DND-41 (cell line): ENCODE measurements around the gene HES3.

Experiments
- ATAC-seq: fragments of 200-7000 bp; cut with Tn5 transposase; 3 replicates; pipeline ENCODE4 v1.9.1; 2021; ENCODE audit warnings: low read depth; ENCODE audit not compliant: insufficient read depth
- DNase-seq: peaks from one replicate; pipeline ENCODE4 v3.0.0-alpha.2; 2020
- H2AFZ ChIP-seq: 2 replicates; pipeline ENCODE4 v1.6.0; 2012; ENCODE audit warnings: low read depth, low read length
- H3K27ac ChIP-seq: 2 replicates; pipeline ENCODE4 v1.5.1; 2012; ENCODE audit warnings: low read length, inconsistent platforms
- H3K27me3 ChIP-seq: fragments of 200-600 bp; sonication (generic); 2 replicates; pipeline ENCODE4 v1.6.0; 2012; ENCODE audit warnings: low read length, mild to moderate bottlenecking, inconsistent platforms; ENCODE audit not compliant: insufficient read depth, poor library complexity
- H3K36me3 ChIP-seq: 2 replicates; pipeline ENCODE4 v1.5.1; 2012; ENCODE audit warnings: low read length, inconsistent platforms; ENCODE audit not compliant: insufficient read depth
- H3K4me1 ChIP-seq: 2 replicates; pipeline ENCODE4 v1.5.1; 2012; ENCODE audit warnings: mild to moderate bottlenecking, low read length; ENCODE audit not compliant: insufficient read depth
- H3K4me2 ChIP-seq: 2 replicates; pipeline ENCODE4 v1.6.0; 2012; ENCODE audit warnings: mild to moderate bottlenecking, moderate library complexity, low read length, inconsistent platforms; ENCODE audit not compliant: insufficient read depth
- H3K4me3 ChIP-seq, 2 experiments: fragments of 200-600 bp in 1 of 2; shearing (Covaris generic) in 1 of 2; 2 replicates each; pipeline ENCODE4 v1.5.1; 2012 to 2016; ENCODE audit warnings: inconsistent platforms in 2 of 2, low read length in 2 of 2, mild to moderate bottlenecking in 2 of 2, low read depth in 1 of 2, moderate library complexity in 1 of 2
- H3K79me2 ChIP-seq: 2 replicates; pipeline ENCODE4 v1.6.0; 2012; ENCODE audit warnings: low read length, inconsistent platforms; ENCODE audit not compliant: insufficient read depth
- H3K9ac ChIP-seq: 2 replicates; pipeline ENCODE4 v1.6.0; 2012; ENCODE audit warnings: low read depth, mild to moderate bottlenecking, inconsistent platforms, low read length, moderate library complexity
- H3K9me3 ChIP-seq: 2 replicates; pipeline ENCODE4 v1.5.1; 2012; ENCODE audit warnings: low read length, moderate library complexity, mild to moderate bottlenecking, inconsistent platforms; ENCODE audit not compliant: insufficient read depth, severe bottlenecking
- H4K20me1 ChIP-seq: 2 replicates; pipeline ENCODE4 v1.6.0; 2012; ENCODE audit warnings: low read length; ENCODE audit not compliant: insufficient read depth
- EZH2 ChIP-seq: IDR thresholded peaks from 3 replicates; pipeline ENCODE4 v1.6.1; 2012; ENCODE audit warnings: borderline replicate concordance, low read depth, mild to moderate bottlenecking, moderate library complexity, low read length, inconsistent platforms; ENCODE audit not compliant: severe bottlenecking
- TF ChIP-seq, protein P1 (sequence below): IDR thresholded peaks from 2 replicates; pipeline ENCODE4 v1.5.1; 2012; ENCODE audit warnings: borderline replicate concordance, low read length, moderate library complexity, mild to moderate bottlenecking; ENCODE audit not compliant: poor library complexity, severe bottlenecking; ENCODE audit errors: extremely low read depth

HES3 gene

GRCh38 chr1:6260433-6260934 lies 16.5 kb downstream of the HES3 start:
- DNase-seq (peak; percentile 26), ATAC-seq (peak; percentile 47)
- no peaks in the 10 kb centered on the region for H3K27me3 ChIP-seq
- H3K4me2 ChIP-seq = peak overlapping the region; percentile 77
- H3K79me2 ChIP-seq = no peaks in the 10 kb centered on the region
- peaks cover 23% of the 10 kb centered on the region for H3K36me3 ChIP-seq
- H4K20me1 ChIP-seq = peaks cover 48% of the 10 kb centered on the region
- no peak for TF ChIP-seq EZH2
- TF ChIP-seq, protein P1, sequence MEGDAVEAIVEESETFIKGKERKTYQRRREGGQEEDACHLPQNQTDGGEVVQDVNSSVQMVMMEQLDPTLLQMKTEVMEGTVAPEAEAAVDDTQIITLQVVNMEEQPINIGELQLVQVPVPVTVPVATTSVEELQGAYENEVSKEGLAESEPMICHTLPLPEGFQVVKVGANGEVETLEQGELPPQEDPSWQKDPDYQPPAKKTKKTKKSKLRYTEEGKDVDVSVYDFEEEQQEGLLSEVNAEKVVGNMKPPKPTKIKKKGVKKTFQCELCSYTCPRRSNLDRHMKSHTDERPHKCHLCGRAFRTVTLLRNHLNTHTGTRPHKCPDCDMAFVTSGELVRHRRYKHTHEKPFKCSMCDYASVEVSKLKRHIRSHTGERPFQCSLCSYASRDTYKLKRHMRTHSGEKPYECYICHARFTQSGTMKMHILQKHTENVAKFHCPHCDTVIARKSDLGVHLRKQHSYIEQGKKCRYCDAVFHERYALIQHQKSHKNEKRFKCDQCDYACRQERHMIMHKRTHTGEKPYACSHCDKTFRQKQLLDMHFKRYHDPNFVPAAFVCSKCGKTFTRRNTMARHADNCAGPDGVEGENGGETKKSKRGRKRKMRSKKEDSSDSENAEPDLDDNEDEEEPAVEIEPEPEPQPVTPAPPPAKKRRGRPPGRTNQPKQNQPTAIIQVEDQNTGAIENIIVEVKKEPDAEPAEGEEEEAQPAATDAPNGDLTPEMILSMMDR = no peak
- H2AFZ ChIP-seq = no peak overlapping the region; the same call in 1 of the 2 replicates
- H3K9me3 ChIP-seq = no peaks in the 10 kb centered on the region
- H3K4me3 ChIP-seq = peak overlapping the region in 1 of 2 experiments; percentile 55; a peak in 3 of 4 replicates
- peak overlapping the region; percentile 41; the same call in 1 of the 2 replicates for H3K9ac ChIP-seq
- H3K27ac ChIP-seq = no peak overlapping the region
- peaks cover 14% of the 10 kb centered on the region for H3K4me1 ChIP-seq

- no peaks in the 10 kb centered on the region for H3K79me2 ChIP-seq
- H3K4me1 ChIP-seq = peaks cover 14% of the 10 kb centered on the region
- no peak within 1 kb of the TSS; the same call in 1 of the 2 replicates for H2AFZ ChIP-seq
- ATAC-seq (peak; percentile 55), DNase-seq (peak; percentile 34)
- H3K27me3 ChIP-seq = no peaks in the 10 kb centered on the region
- peak within 1 kb of the TSS; percentile 41; the same call in 1 of the 2 replicates for H3K9ac ChIP-seq
- H3K4me2 ChIP-seq = peak within 1 kb of the TSS; percentile 77
- no peak for TF ChIP-seq EZH2
- TF ChIP-seq, protein P1 = no peak
- peaks cover 29% of the 10 kb centered on the region for H3K36me3 ChIP-seq
- no peak within 1 kb of the TSS for H3K27ac ChIP-seq
- peak within 1 kb of the TSS in 1 of 2 experiments; percentile 55; a peak in 3 of 4 replicates for H3K4me3 ChIP-seq
- no peaks in the 10 kb centered on the region for H3K9me3 ChIP-seq
- H4K20me1 ChIP-seq = peaks cover 50% of the 10 kb centered on the region
Observed at GRCh38 chr1:6260961-6261614, 17.1 kb downstream of the HES3 start, which contains the start of gene GPR153. Gene GPR153, minus strand, starts transcription at chr1:6261098. Its CDS starts 6,193 bp downstream, at chr1:6254905.

- Histone ChIP-seq H3K4me3 (no peak overlapping the region), H3K9ac (no peak overlapping the region), H3K4me2 (no peak overlapping the region; the same call in 1 of the 2 replicates), H3K79me2 (no peaks in the 10 kb centered on the region), H3K36me3 (peaks cover 34% of the 10 kb centered on the region), H3K9me3 (no peaks in the 10 kb centered on the region), H2AFZ (no peak overlapping the region), H3K27me3 (no peaks in the 10 kb centered on the region), H3K27ac (no peak overlapping the region), H4K20me1 (peaks cover 55% of the 10 kb centered on the region), H3K4me1 (peaks cover 14% of the 10 kb centered on the region)
- no peak for ATAC-seq
- TF ChIP-seq, protein P1 = no peak
- DNase-seq = no peak
Observed at GRCh38 chr1:6261615-6261995, 17.6 kb downstream of the HES3 start.
